Endodermal cell (in vitro differentiated cells): ENCODE data around the gene TSHZ2. TPM values are rescaled to one million over a fixed set of nuclear protein-coding genes. Genes with fewer than 3 reads are reported as not detected.

Experiments used
- DNase-seq: peaks from one replicate; pipeline ENCODE4 v3.0.0-alpha.2; 2017
- H3K27ac ChIP-seq: 2 replicates; pipeline ENCODE4 v1.5.1; 2013; ENCODE audit warnings: mild to moderate bottlenecking, low read depth, low read length, moderate library complexity
- H3K27me3 ChIP-seq: 2 replicates; pipeline ENCODE4 v1.6.1; 2013; ENCODE audit warnings: mild to moderate bottlenecking, low read length, moderate library complexity; ENCODE audit not compliant: insufficient read depth, control insufficient read depth, poor library complexity, severe bottlenecking
- H3K36me3 ChIP-seq: 2 replicates; pipeline ENCODE4 v1.7.0; 2013; ENCODE audit warnings: mild to moderate bottlenecking, low read length, moderate library complexity; ENCODE audit not compliant: control insufficient read depth, insufficient read depth
- H3K4me1 ChIP-seq: one replicate; pipeline ENCODE4 v1.7.0; 2013; ENCODE audit warnings: low read length; ENCODE audit not compliant: control insufficient read depth, insufficient read depth
- H3K4me3 ChIP-seq: 2 replicates; pipeline ENCODE4 v1.5.1; 2013; ENCODE audit warnings: mild to moderate bottlenecking, low read length, moderate library complexity
- H3K9ac ChIP-seq: 2 replicates; pipeline ENCODE4 v1.6.1; 2013; ENCODE audit warnings: mild to moderate bottlenecking, low read length, moderate library complexity; ENCODE audit not compliant: poor library complexity, severe bottlenecking; ENCODE audit errors: extremely low read depth
- H3K9me3 ChIP-seq: 2 replicates; pipeline ENCODE4 v1.6.1; 2013; ENCODE audit warnings: mild to moderate bottlenecking, low read length, moderate library complexity; ENCODE audit not compliant: control insufficient read depth
- H3K27ac Mint-ChIP-seq: 2 replicates; pipeline ENCODE4 v1.8.0; 2020; ENCODE audit warnings: mixed read lengths
- H3K27me3 Mint-ChIP-seq: 2 replicates; pipeline ENCODE4 v1.8.0; 2021; ENCODE audit warnings: mild to moderate bottlenecking, mixed read lengths; ENCODE audit not compliant: insufficient read depth
- H3K36me3 Mint-ChIP-seq: 2 replicates; pipeline ENCODE4 v1.8.0; 2020; ENCODE audit warnings: low read depth, mixed read lengths
- H3K4me1 Mint-ChIP-seq: 2 replicates; pipeline ENCODE4 v1.8.0; 2020; ENCODE audit warnings: mixed read lengths
- H3K4me3 Mint-ChIP-seq: 2 replicates; pipeline ENCODE4 v1.8.0; 2020; ENCODE audit warnings: mild to moderate bottlenecking, moderate library complexity, mixed read lengths
- H3K9me3 Mint-ChIP-seq: 2 replicates; pipeline ENCODE4 v1.8.0; 2020; ENCODE audit warnings: mild to moderate bottlenecking, mixed read lengths
- WGBS, 2 experiments: methylation state at CpG; one replicate each; pipeline versions ENCODE4 v1.1.5 to v1.1.7; 2013; ENCODE audit warnings: missing lambda C conversion rate in 2 of 2, mixed read lengths in 1 of 2; ENCODE audit not compliant: insufficient coverage in 1 of 2, insufficient read length in 1 of 2; 5-methylcytosine and 5-hydroxymethylcytosine counted together
- total RNA-seq, 2 donors: library from RNA; stranded (reverse); fragmentation: NEBNext Ultra II Directional in 1 of 2; extraction: Animal tissue kit (Norgen Biotek cat#: 25700) in 1 of 2; gene quantifications; 2 replicates in 1 of 2; 3 replicates in 1 of 2; pipeline ENCODE4 v1.2.1, GENCODE V29; 2021
- TF ChIP-seq, protein P1 (sequence below): fragments of 200-600 bp; sonication (generic); conservative IDR thresholded peaks from 2 replicates; pipeline ENCODE4 v1.5.0; 2021; ENCODE audit warnings: antibody characterized with exemption, mild to moderate bottlenecking

Gene TSHZ2
- total RNA-seq, 2 donors from 2014 or later = 0.07 to 0.31 TPM

DNA sequence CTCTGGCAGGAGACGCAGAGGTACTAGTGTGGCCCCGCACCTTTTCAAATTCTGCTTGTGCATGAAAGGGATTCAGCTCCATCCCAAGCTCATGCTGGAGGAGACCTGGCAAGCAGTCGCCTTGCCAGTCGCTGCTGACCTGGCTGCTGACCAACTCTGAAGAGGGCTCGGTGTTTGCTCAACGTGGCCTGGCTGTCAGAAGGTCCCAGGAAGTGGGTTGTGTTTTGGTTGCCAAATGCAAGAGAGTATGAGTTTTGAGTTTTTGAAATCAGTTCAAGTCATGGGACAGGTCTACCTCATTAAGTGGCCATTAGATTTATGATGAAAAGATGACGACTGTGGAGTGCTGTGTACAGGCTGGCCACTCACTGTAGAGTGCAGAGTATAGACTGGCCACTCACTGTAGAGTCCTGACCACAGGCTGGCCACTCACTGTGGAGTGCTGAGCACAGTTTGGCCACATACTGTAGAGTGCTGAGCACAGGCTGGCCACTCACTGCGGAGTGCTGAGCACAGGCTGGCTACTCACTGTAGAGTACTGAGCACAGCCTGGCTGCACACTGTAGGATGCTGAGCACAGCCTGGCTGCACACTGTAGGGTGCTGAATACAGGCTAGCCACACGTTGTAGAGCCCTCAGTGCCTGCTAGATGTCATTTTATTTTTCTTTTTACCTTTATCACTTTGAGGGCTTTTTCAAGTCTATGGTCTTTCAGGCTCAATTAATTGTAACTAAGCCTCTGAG lies 427.6 kb downstream of the TSHZ2 start:
- 89 to 91% methylated on average over 7 to 9 of the region's 9 CpGs for WGBS, 2 experiments
- H3K9me3 Mint-ChIP-seq = peaks cover 4% of the 10 kb centered on the region
- Histone ChIP-seq H3K9ac (no peak overlapping the region), H3K4me1 (no peaks in the 10 kb centered on the region), H3K36me3 (no peaks in the 10 kb centered on the region), H3K4me3 (no peak overlapping the region), H3K27ac (no peak overlapping the region), H3K9me3 (no peaks in the 10 kb centered on the region), H3K27me3 (no peaks in the 10 kb centered on the region)
- no peaks in the 10 kb centered on the region for H3K36me3 Mint-ChIP-seq
- DNase-seq = no peak
- H3K27ac Mint-ChIP-seq = no peak overlapping the region
- H3K27me3 Mint-ChIP-seq = no peaks in the 10 kb centered on the region
- TF ChIP-seq, protein P1, sequence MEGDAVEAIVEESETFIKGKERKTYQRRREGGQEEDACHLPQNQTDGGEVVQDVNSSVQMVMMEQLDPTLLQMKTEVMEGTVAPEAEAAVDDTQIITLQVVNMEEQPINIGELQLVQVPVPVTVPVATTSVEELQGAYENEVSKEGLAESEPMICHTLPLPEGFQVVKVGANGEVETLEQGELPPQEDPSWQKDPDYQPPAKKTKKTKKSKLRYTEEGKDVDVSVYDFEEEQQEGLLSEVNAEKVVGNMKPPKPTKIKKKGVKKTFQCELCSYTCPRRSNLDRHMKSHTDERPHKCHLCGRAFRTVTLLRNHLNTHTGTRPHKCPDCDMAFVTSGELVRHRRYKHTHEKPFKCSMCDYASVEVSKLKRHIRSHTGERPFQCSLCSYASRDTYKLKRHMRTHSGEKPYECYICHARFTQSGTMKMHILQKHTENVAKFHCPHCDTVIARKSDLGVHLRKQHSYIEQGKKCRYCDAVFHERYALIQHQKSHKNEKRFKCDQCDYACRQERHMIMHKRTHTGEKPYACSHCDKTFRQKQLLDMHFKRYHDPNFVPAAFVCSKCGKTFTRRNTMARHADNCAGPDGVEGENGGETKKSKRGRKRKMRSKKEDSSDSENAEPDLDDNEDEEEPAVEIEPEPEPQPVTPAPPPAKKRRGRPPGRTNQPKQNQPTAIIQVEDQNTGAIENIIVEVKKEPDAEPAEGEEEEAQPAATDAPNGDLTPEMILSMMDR = no peak
- no peaks in the 10 kb centered on the region for H3K4me1 Mint-ChIP-seq
- no peak overlapping the region for H3K4me3 Mint-ChIP-seq

DNA sequence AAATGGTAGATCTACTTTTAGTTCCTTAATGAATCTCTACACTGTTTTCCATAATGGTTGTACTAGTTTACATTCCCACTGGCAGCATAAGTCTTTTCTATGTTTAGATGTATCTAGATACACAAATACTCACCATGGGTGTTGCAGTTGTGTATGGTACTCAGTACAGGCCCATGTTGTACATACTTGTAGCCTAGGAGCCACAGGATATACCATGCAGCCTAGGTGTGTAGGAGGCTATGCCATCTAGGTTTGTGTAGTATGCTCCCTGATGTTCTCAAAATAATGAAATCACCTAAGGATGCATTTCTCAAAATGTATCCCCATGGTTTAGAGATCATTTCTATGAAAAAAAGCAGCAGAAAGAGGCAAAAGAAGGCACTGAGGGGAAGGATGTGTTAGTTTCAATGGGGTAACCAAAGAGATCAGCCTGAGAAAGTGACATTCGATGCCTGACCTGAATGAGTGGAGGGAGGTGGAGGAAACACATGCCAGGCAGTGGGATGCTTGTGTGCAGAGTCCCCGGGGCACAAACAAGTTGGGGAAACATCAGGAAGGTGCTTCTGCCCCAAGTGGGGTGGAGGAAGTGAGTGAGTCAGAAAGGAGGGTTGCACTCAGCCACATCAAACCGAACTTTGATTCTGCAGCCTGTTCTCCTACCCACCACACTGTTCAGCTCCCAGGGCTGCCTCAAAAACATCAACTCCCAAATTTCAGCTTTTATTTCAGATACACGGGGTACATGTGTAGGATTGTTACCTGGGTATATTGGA lies 430.3 kb downstream of the TSHZ2 start:
- Histone ChIP-seq H3K9me3 (no peaks in the 10 kb centered on the region), H3K27me3 (no peaks in the 10 kb centered on the region), H3K9ac (no peak overlapping the region), H3K27ac (no peak overlapping the region), H3K4me3 (no peak overlapping the region), H3K36me3 (no peaks in the 10 kb centered on the region), H3K4me1 (no peaks in the 10 kb centered on the region)
- Mint-ChIP-seq H3K36me3 (no peaks in the 10 kb centered on the region), H3K27ac (no peak overlapping the region), H3K4me1 (no peaks in the 10 kb centered on the region), H3K27me3 (peaks cover 2% of the 10 kb centered on the region), H3K9me3 (peaks cover 4% of the 10 kb centered on the region), H3K4me3 (no peak overlapping the region)
- DNase-seq = no peak
- TF ChIP-seq, protein P1 = no peak
- 93 to 96% methylated on average over 3 to 4 of the region's 4 CpGs for WGBS, 2 experiments

DNA sequence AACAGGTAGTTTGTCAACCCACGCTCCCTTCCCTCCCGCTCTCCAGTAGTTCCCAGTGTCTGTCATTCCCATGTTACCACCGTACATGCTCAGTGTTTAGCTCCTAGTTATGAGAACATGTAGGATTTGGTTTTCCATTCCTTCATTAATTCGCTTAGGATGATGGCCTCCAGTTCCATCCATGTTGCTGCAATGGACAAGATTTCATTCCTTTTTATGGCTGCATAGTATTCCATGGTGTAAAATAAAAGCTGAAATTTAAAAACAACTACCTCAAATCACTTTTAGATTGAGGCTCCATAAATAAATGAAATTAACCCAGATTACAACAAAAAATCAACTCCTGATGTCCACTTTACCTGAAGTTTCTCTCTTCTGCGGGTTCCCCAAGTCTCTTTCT lies 430.9 kb downstream of the TSHZ2 start:
- WGBS, 2 experiments = 90 to 100% methylated on average over 3 to 5 of the region's 5 CpGs
- no peaks in the 10 kb centered on the region for H3K4me1 ChIP-seq
- TF ChIP-seq, protein P1 = no peak

More for the DNA sequence above, 430.9 kb downstream of the TSHZ2 start:
- Mint-ChIP-seq H3K27ac (no peak overlapping the region), H3K9me3 (peaks cover 4% of the 10 kb centered on the region), H3K4me3 (no peak overlapping the region), H3K36me3 (no peaks in the 10 kb centered on the region), H3K4me1 (no peaks in the 10 kb centered on the region), H3K27me3 (peaks cover 2% of the 10 kb centered on the region)
- no peak for DNase-seq
- Histone ChIP-seq H3K9me3 (no peaks in the 10 kb centered on the region), H3K4me3 (no peak overlapping the region), H3K36me3 (no peaks in the 10 kb centered on the region), H3K9ac (no peak overlapping the region), H3K27ac (no peak overlapping the region), H3K27me3 (no peaks in the 10 kb centered on the region)
